Measurements from ENCODE around the gene MRPS18A.

Gene MRPS18A

DNA sequence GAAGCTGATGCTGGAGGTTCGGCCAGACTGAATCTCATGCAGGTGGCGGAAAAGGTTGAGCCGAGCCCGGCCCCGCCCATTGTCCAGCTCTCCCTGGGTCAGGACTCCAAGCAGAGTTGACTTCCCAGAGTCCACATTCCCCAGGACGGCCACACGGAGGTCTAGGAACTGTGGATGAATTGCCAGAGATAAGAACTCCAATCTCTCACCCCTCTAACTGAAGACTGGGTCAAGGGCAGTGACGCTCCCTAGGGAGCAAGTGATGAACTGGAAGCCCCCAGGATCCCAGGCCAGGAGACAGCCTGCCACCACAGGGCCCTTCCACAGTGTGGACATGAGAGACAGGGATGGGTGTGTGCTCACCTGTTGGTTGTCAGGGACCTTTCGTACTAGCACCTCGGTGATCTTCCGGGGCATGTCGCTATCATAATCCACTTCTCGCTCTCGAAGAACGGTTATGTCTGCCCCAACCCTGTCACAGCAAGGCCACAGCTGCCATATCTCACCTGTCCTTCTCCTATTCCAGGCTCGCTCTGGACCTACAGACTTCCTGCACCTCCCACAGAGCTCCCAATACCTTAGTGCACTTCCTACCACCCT, 62.1 kb downstream of the MRPS18A start:
- TF ChIP-seq, protein P1, sequence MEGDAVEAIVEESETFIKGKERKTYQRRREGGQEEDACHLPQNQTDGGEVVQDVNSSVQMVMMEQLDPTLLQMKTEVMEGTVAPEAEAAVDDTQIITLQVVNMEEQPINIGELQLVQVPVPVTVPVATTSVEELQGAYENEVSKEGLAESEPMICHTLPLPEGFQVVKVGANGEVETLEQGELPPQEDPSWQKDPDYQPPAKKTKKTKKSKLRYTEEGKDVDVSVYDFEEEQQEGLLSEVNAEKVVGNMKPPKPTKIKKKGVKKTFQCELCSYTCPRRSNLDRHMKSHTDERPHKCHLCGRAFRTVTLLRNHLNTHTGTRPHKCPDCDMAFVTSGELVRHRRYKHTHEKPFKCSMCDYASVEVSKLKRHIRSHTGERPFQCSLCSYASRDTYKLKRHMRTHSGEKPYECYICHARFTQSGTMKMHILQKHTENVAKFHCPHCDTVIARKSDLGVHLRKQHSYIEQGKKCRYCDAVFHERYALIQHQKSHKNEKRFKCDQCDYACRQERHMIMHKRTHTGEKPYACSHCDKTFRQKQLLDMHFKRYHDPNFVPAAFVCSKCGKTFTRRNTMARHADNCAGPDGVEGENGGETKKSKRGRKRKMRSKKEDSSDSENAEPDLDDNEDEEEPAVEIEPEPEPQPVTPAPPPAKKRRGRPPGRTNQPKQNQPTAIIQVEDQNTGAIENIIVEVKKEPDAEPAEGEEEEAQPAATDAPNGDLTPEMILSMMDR (IDR thresholded peaks at IDR 0.05) = no peak
- peak; percentile 62 for DNase-seq (ENCODE audit: low spot score)
- Histone ChIP-seq H3K27ac (no peak overlapping the region), H3K4me3 (no peak overlapping the region)

DNA sequence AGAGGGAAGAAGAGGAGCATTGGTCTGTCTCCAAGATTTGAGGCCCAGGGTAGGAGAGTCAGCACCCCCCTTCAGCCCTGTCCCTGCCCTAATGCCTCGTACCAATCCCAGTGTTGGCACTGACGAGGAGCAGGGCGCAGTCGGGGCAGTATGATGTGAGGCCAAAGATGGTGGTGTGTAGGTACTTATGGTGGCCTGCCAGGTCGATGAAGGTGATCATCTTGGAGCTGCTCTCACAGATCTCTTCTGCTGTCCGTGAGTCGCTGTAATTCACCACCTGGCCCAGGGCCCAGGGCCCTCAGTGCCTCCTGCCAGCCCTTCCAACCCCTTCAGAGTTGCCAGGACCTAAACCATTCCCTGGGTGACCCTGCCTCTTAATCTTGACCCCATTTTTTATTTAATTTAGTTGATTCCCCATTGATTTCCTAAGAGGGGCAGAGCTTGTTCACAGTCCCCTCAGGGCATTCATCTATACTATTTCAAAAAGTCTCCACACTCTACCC, 62.8 kb downstream of the MRPS18A start:
- no peak overlapping the region for H3K27ac ChIP-seq
- DNase-seq (ENCODE audit: low spot score) = peak; percentile 36
- H3K4me3 ChIP-seq = no peak overlapping the region
- TF ChIP-seq, protein P1 (IDR thresholded peaks at IDR 0.05) = no peak

DNA sequence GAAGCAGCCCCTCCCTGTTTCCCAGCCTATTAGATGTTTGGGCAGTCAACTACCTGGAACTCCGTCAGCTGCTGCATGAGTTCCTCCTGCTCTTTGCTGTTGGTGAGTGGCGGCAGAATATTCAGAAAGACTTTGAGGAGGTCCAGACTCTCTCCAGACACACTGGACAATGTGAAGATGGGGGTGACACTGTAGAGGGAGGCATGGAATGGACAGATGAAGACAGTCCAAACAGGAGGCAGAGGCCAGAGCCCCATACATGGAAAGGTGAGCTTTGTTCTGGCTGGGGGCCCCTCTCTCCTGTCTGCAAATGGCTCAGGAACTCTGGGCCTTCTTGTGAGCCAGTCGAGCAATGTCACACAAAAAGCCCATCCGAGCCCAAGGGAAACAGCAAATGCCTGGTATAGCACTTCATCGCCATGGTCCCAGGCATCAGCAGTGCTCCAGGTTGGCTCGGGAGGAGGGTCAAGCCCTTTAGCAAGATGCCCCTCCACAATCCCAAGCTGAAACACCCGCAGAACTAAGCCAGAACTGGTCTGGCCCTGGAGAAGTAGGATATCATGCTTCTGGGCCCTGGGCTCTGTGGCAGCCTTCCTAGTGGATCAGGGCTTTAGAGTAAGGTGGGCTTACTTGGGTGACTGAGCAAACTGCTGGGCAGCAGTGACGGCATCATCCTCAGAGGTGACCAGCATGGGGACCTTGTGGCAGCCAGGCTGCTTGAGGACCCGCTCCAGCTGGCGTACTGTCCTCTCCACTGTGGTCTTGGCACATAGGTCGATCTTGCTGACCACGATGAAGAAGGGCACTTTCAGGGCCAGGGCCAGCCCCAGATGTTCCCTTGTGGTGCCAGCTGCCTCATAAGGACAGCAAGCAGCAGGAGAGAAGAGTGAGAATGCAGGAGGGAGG, 63.5 kb downstream of the MRPS18A start:
- peak; percentile 45 for DNase-seq (ENCODE audit: low spot score)
- no peak overlapping the region for H3K4me3 ChIP-seq
- H3K27ac ChIP-seq = no peak overlapping the region
- TF ChIP-seq, protein P1 (IDR thresholded peaks at IDR 0.05) = no peak

DNA sequence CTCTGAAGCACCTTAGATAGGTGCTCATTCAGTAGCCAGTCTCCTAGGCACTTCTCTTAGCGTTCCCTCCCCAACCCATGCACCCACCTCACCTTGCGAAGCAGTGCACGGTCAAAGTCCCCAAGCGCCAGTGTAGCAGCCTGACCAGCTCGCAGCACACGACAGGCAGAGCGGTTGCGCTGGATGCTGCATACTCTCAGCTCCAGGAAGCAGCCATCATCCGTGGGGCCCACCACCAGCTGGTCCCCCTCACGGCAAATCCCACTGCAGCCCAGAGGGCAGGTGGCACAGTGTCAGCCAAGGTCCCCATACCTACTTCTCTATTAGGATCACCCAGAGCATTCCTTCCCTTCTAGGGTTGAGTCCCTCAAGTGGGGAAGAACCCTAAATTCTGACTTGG, 65.0 kb downstream of the MRPS18A start:
- TF ChIP-seq, protein P1 (IDR thresholded peaks at IDR 0.05) = no peak
- Histone ChIP-seq H3K4me3 (no peak overlapping the region), H3K27ac (no peak overlapping the region)
- DNase-seq (ENCODE audit: low spot score) = peak; percentile 73

DNA sequence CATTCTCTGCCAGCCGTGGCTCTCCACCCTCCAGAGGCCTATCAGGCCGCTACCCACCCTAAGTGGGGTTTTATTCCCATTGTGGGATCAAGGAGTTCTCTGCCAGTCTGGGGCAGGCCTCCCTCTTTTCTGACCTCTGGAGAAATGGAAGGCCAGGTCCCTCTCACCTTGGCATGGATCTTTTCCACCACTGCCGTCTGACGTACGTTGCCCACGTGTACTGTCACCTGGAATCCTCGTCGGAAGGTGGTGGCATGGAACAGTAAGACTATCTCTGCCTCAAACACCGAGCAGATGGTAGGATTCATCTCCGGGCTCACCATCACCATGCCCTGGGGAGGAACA, 65.8 kb downstream of the MRPS18A start:
- Histone ChIP-seq H3K27ac (no peak overlapping the region), H3K4me3 (no peak overlapping the region)
- DNase-seq (ENCODE audit: low spot score) = peak; percentile 60
- TF ChIP-seq, protein P1 (IDR thresholded peaks at IDR 0.05) = no peak

Data from coronary artery (tissue), 2 donors.